ENCODE measurements around the gene BEAN1. TPM values are rescaled to one million over a fixed set of nuclear protein-coding genes. Genes with fewer than 3 reads are reported as not detected.

BEAN1 gene
- total RNA-seq, 1 experiment from 2014 or later = 0.61 TPM

DNA sequence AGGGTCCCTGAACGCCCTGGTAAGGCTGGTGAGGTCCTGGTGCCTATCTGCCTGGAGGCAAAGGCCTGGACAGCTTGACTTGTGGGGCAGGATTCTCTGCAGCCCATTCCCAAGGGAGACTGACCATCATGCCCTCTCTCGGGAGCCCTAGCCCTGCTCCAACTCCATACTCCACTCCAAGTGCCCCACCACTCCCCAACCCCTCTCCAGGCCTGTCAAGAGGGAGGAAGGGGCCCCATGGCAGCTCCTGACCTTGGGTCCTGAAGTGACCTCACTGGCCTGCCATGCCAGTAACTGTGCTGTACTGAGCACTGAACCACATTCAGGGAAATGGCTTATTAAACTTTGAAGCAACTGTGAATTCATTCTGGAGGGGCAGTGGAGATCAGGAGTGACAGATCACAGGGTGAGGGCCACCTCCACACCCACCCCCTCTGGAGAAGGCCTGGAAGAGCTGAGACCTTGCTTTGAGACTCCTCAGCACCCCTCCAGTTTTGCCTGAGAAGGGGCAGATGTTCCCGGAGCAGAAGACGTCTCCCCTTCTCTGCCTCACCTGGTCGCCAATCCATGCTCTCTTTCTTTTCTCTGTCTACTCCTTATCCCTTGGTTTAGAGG lies 23.5 kb upstream of the BEAN1 start:
- CTCF ChIA-PET = no interaction called here

DNA sequence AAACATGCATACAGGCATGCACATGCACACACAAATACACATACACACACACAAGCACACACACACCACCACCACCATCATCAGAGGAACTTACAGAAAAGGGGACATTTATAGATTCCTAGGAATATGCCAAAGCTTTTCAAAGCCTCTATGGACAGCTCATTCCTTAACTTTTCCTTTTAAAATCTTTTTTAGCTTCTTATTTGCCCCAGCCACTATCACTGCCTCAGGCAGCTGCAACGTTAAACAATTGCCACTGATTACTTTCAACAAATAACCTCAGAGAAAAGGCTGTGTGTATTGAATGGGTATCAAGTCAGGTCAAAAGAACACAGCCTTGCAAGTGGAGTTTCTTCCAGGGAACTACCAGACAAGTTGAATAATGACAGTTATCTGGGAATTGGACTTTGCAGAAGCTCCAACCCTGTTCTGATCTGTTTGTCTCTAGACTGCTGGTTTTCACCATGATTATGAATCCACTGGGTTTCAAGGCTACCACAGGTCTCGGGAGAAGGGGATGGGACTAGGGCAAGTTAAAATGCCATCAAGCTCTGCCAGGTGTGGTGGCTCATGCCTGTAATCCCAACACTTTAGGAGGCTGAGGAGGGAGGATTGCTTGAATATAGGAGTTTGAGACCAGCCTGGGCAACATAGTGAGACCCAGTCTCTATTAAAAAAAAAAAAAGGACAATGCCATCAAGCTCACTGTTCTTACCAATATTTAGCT lies 21.9 kb upstream of the BEAN1 start:
- ATAC-seq (no peak), DNase-seq (ENCODE audit: low read depth, low spot score) (no peak)
- no peaks in the 10 kb centered on the region for H3K9me3 ChIP-seq (ENCODE audit: control insufficient read depth in 1 of 2, insufficient read depth in 1 of 2, low read depth in 1 of 2, low read length in 2 of 2)
- H3K79me2 ChIP-seq (ENCODE audit: insufficient read depth, low read length) = no peaks in the 10 kb centered on the region
- no peak overlapping the region for H3K4me2 ChIP-seq (ENCODE audit: low read length)
- CTCF ChIA-PET = interaction anchor here (1.0 to 3.5 kb wide), 8 partner anchors 10 to 524 kb away, joined by 3 to 44 read pairs (median 6); no protein-coding TSS in a partner anchor
- H3K27ac ChIP-seq (ENCODE audit: low read depth, low read length) = no peak overlapping the region
- no peaks in the 10 kb centered on the region for H4K20me1 ChIP-seq (ENCODE audit: insufficient read depth)
- no peaks in the 10 kb centered on the region for H3K36me3 ChIP-seq (ENCODE audit: control insufficient read depth in 1 of 2, insufficient read depth in 2 of 2, low read length in 2 of 2)
- H3K4me3 ChIP-seq (replicated peaks in 1 of 2; ENCODE audit: low read depth in 1 of 2, low read length in 2 of 2) = no peak overlapping the region
- no peak overlapping the region for H3K9ac ChIP-seq (ENCODE audit: low read length)
- 0 out of 2 replicates have a peak, but pooled peaks cover 3% of the 10 kb centered on the region for H3K27me3 ChIP-seq (ENCODE audit: insufficient read depth, low read length)
- peaks cover 20 to 37% of the 10 kb centered on the region in 2 experiments for H3K4me1 ChIP-seq (ENCODE audit: control insufficient read depth in 1 of 2, insufficient read depth in 2 of 2, low read length in 2 of 2)
- H3K9me2 ChIP-seq (ENCODE audit: insufficient read depth) = no peaks in the 10 kb centered on the region
- POLR2A ChIA-PET = interaction anchor here (1.9 kb wide), 1 partner anchor 71 kb away, joined by 6 read pairs; no protein-coding TSS in a partner anchor
- no TSS peak for BruUV-seq (replicated peaks)
- no peak overlapping the region for H2AFZ ChIP-seq (ENCODE audit: low read depth, low read length, poor library complexity, severe bottlenecking)
- intact Hi-C loops (cut with micrococcal nuclease) = loop anchor here (5.0 to 10.0 kb wide), 4 partner anchors 177 to 337 kb away; no protein-coding TSS in a partner anchor
- RAD21 ChIA-PET (ENCODE audit: low non-redundant PET in 1 of 2, low total read pairs in 2 of 2, uncharacterized antibody in 2 of 2, unreplicated experiment in 2 of 2) = interaction anchor here in 1 of 2 experiments (0.6 kb wide), 1 partner anchor 78 kb away, joined by 4 read pairs; no protein-coding TSS in a partner anchor
- TF ChIP-seq ELF1 (IDR thresholded peaks at IDR 0.05; ENCODE audit: borderline replicate concordance, low read depth) (no peak), SRF (IDR thresholded peaks at IDR 0.05; ENCODE audit: low read depth) (no peak), ZNF274 (IDR thresholded peaks at IDR 0.05; ENCODE audit: low read depth, low read length) (no peak), POLR2A (IDR thresholded peaks at IDR 0.05; ENCODE audit: borderline replicate concordance, extremely low read depth, insufficient read depth, insufficient read length) (no peak), SIN3A (IDR thresholded peaks at IDR 0.05; ENCODE audit: low read depth) (no peak), FOSL1 (IDR thresholded peaks at IDR 0.05; ENCODE audit: low read depth) (no peak), RAD21 (IDR thresholded peaks at IDR 0.05; ENCODE audit: low read depth) (no peak), SP1 (IDR thresholded peaks at IDR 0.05; ENCODE audit: low read depth) (no peak), ZFX (IDR thresholded peaks at IDR 0.05) (no peak), EGR1 (IDR thresholded peaks at IDR 0.05; ENCODE audit: low read depth) (no peak), CEBPB (IDR thresholded peaks at IDR 0.05; ENCODE audit: low read depth) (no peak), TCF7L2 (IDR thresholded peaks at IDR 0.05; ENCODE audit: borderline replicate concordance, extremely low read depth, insufficient read depth, insufficient read length) (no peak)
- TF ChIP-seq, protein P1, sequence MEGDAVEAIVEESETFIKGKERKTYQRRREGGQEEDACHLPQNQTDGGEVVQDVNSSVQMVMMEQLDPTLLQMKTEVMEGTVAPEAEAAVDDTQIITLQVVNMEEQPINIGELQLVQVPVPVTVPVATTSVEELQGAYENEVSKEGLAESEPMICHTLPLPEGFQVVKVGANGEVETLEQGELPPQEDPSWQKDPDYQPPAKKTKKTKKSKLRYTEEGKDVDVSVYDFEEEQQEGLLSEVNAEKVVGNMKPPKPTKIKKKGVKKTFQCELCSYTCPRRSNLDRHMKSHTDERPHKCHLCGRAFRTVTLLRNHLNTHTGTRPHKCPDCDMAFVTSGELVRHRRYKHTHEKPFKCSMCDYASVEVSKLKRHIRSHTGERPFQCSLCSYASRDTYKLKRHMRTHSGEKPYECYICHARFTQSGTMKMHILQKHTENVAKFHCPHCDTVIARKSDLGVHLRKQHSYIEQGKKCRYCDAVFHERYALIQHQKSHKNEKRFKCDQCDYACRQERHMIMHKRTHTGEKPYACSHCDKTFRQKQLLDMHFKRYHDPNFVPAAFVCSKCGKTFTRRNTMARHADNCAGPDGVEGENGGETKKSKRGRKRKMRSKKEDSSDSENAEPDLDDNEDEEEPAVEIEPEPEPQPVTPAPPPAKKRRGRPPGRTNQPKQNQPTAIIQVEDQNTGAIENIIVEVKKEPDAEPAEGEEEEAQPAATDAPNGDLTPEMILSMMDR (IDR thresholded peaks at IDR 0.05 in 2 of 3, conservative IDR thresholded peaks at IDR 0.05 in 1 of 3; ENCODE audit: borderline replicate concordance in 1 of 3, insufficient read depth in 1 of 3, low read depth in 2 of 3, low read length in 2 of 3) = no peak

More for the DNA sequence above, 23.5 kb upstream of the BEAN1 start:
- H3K27ac ChIP-seq (ENCODE audit: low read depth, low read length) = no peak overlapping the region
- POLR2A ChIA-PET = no interaction called here
- no peaks in the 10 kb centered on the region for H3K9me2 ChIP-seq (ENCODE audit: insufficient read depth)
- no peaks in the 10 kb centered on the region for H3K9me3 ChIP-seq (ENCODE audit: control insufficient read depth in 1 of 2, insufficient read depth in 1 of 2, low read depth in 1 of 2, low read length in 2 of 2)
- H3K79me2 ChIP-seq (ENCODE audit: insufficient read depth, low read length) = no peaks in the 10 kb centered on the region
- no peak overlapping the region for H3K9ac ChIP-seq (ENCODE audit: low read length)
- no peaks in the 10 kb centered on the region for H3K36me3 ChIP-seq (ENCODE audit: control insufficient read depth in 1 of 2, insufficient read depth in 2 of 2, low read length in 2 of 2)
- H4K20me1 ChIP-seq (ENCODE audit: insufficient read depth) = no peaks in the 10 kb centered on the region
- H3K4me3 ChIP-seq (replicated peaks in 1 of 2; ENCODE audit: low read depth in 1 of 2, low read length in 2 of 2) = no peak overlapping the region
- peaks cover 12 to 24% of the 10 kb centered on the region in 2 experiments for H3K4me1 ChIP-seq (ENCODE audit: control insufficient read depth in 1 of 2, insufficient read depth in 2 of 2, low read length in 2 of 2)
- RAD21 ChIA-PET (ENCODE audit: low non-redundant PET in 1 of 2, low total read pairs in 2 of 2, uncharacterized antibody in 2 of 2, unreplicated experiment in 2 of 2) = no interaction called here
- TF ChIP-seq FOSL1 (IDR thresholded peaks at IDR 0.05; ENCODE audit: low read depth) = no peak
- TF ChIP-seq POLR2AphosphoS5 (IDR thresholded peaks at IDR 0.05; ENCODE audit: low read depth, low read length) = no peak
- TF ChIP-seq, protein P2, sequence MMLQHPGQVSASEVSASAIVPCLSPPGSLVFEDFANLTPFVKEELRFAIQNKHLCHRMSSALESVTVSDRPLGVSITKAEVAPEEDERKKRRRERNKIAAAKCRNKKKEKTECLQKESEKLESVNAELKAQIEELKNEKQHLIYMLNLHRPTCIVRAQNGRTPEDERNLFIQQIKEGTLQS (IDR thresholded peaks at IDR 0.05) = no peak
- TF ChIP-seq SIN3A (IDR thresholded peaks at IDR 0.05; ENCODE audit: low read depth) = no peak
- no peak for TF ChIP-seq TCF7L2 (IDR thresholded peaks at IDR 0.05; ENCODE audit: borderline replicate concordance, extremely low read depth, insufficient read depth, insufficient read length)
- no peak for TF ChIP-seq ZFX (IDR thresholded peaks at IDR 0.05)
- TF ChIP-seq ZNF274 (IDR thresholded peaks at IDR 0.05; ENCODE audit: low read depth, low read length) = no peak
- TF ChIP-seq EGR1 (IDR thresholded peaks at IDR 0.05; ENCODE audit: low read depth) = no peak
- no peak for TF ChIP-seq YY1 (IDR thresholded peaks at IDR 0.05; ENCODE audit: extremely low read depth, insufficient replicate concordance, low read depth, low read length)
- no peak for TF ChIP-seq SRF (IDR thresholded peaks at IDR 0.05; ENCODE audit: low read depth)
- TF ChIP-seq EZH2 (IDR thresholded peaks at IDR 0.05) = no peak
- TF ChIP-seq RAD21 (IDR thresholded peaks at IDR 0.05; ENCODE audit: low read depth) = no peak
- TF ChIP-seq CEBPB (IDR thresholded peaks at IDR 0.05; ENCODE audit: low read depth) = no peak
- no TSS peak for BruUV-seq (replicated peaks)
- 0 out of 2 replicates have a peak, but pooled peaks cover 3% of the 10 kb centered on the region for H3K27me3 ChIP-seq (ENCODE audit: insufficient read depth, low read length)
- H2AFZ ChIP-seq (ENCODE audit: low read depth, low read length, poor library complexity, severe bottlenecking) = no peak overlapping the region
- no peak overlapping the region for H3K4me2 ChIP-seq (ENCODE audit: low read length)
- DNase-seq (ENCODE audit: low read depth, low spot score) = no peak
- no peak for ATAC-seq
- intact Hi-C loops (cut with micrococcal nuclease) = loop anchor here (10.0 kb wide), 1 partner anchor 321 kb away; no protein-coding TSS in a partner anchor

Data from HCT116 (cell line).